Measurements from ENCODE around the gene KLHDC10.
"Not testable (repeated sequence)": the region's sequence is repeated elsewhere in the genome, so short reads cannot be mapped to it uniquely, and the experiment has no call there.

DNA sequence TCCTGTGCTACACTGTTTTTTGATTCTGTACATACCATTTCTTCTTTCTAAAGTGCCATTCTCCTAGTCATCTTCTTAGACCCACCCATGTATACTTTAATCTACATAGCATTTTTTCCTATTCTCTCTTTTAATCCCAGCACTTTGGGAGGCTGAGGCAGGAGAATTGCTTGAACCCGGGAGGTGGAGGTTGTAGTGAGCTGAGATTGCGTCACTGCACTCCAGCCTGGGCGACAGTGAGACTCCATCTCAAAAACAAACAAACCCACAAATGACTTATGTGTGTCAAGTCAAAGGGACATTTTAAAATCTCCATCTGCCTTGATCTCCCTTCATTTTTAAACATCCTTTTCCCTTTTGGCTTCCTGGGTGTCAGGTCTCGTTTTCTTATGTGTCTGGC is 13.2 kb downstream of the KLHDC10 start:
- not testable (repeated sequence) for TF ChIP-seq TFCP2L1 (CRISPR knock-in tag; IDR thresholded peaks at IDR 0.05); FOXS1 (CRISPR knock-in tag; IDR thresholded peaks at IDR 0.05); HOXB5 (CRISPR knock-in tag; IDR thresholded peaks at IDR 0.05); ZSCAN20 (CRISPR knock-in tag; IDR thresholded peaks at IDR 0.05); POLR2A (IDR thresholded peaks at IDR 0.05; ENCODE audit: low read length); MAFK (IDR thresholded peaks at IDR 0.05; ENCODE audit: partially characterized antibody); TP53 (CRISPR knock-in tag; IDR thresholded peaks at IDR 0.05); EHMT2 (IDR thresholded peaks at IDR 0.05; ENCODE audit: low read depth); PHF8 (IDR thresholded peaks at IDR 0.05; ENCODE audit: borderline replicate concordance, low read depth); KDM1A (IDR thresholded peaks at IDR 0.05; ENCODE audit: low read depth); GATA3 (IDR thresholded peaks at IDR 0.05; ENCODE audit: borderline replicate concordance)
- TF ChIP-seq, protein P1, sequence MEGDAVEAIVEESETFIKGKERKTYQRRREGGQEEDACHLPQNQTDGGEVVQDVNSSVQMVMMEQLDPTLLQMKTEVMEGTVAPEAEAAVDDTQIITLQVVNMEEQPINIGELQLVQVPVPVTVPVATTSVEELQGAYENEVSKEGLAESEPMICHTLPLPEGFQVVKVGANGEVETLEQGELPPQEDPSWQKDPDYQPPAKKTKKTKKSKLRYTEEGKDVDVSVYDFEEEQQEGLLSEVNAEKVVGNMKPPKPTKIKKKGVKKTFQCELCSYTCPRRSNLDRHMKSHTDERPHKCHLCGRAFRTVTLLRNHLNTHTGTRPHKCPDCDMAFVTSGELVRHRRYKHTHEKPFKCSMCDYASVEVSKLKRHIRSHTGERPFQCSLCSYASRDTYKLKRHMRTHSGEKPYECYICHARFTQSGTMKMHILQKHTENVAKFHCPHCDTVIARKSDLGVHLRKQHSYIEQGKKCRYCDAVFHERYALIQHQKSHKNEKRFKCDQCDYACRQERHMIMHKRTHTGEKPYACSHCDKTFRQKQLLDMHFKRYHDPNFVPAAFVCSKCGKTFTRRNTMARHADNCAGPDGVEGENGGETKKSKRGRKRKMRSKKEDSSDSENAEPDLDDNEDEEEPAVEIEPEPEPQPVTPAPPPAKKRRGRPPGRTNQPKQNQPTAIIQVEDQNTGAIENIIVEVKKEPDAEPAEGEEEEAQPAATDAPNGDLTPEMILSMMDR (IDR thresholded peaks at IDR 0.05), result not testable (repeated sequence)
- TF ChIP-seq, protein P2, sequence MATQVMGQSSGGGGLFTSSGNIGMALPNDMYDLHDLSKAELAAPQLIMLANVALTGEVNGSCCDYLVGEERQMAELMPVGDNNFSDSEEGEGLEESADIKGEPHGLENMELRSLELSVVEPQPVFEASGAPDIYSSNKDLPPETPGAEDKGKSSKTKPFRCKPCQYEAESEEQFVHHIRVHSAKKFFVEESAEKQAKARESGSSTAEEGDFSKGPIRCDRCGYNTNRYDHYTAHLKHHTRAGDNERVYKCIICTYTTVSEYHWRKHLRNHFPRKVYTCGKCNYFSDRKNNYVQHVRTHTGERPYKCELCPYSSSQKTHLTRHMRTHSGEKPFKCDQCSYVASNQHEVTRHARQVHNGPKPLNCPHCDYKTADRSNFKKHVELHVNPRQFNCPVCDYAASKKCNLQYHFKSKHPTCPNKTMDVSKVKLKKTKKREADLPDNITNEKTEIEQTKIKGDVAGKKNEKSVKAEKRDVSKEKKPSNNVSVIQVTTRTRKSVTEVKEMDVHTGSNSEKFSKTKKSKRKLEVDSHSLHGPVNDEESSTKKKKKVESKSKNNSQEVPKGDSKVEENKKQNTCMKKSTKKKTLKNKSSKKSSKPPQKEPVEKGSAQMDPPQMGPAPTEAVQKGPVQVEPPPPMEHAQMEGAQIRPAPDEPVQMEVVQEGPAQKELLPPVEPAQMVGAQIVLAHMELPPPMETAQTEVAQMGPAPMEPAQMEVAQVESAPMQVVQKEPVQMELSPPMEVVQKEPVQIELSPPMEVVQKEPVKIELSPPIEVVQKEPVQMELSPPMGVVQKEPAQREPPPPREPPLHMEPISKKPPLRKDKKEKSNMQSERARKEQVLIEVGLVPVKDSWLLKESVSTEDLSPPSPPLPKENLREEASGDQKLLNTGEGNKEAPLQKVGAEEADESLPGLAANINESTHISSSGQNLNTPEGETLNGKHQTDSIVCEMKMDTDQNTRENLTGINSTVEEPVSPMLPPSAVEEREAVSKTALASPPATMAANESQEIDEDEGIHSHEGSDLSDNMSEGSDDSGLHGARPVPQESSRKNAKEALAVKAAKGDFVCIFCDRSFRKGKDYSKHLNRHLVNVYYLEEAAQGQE (IDR thresholded peaks at IDR 0.05), result not testable (repeated sequence)
- TF ChIP-seq, protein P3, sequence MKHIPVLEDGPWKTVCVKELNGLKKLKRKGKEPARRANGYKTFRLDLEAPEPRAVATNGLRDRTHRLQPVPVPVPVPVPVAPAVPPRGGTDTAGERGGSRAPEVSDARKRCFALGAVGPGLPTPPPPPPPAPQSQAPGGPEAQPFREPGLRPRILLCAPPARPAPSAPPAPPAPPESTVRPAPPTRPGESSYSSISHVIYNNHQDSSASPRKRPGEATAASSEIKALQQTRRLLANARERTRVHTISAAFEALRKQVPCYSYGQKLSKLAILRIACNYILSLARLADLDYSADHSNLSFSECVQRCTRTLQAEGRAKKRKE (CRISPR knock-in tag; IDR thresholded peaks at IDR 0.05; ENCODE audit: low read depth), result not testable (repeated sequence)

Measured in A549 (cell line).